Measurements from ENCODE around the gene SFXN2.

SFXN2 gene

GRCh38 chr10:102776779-102777456 is 62.5 kb downstream of the SFXN2 start:
- DNase-seq (ENCODE audit: low read depth in 2 of 2) = no peak

DNA sequence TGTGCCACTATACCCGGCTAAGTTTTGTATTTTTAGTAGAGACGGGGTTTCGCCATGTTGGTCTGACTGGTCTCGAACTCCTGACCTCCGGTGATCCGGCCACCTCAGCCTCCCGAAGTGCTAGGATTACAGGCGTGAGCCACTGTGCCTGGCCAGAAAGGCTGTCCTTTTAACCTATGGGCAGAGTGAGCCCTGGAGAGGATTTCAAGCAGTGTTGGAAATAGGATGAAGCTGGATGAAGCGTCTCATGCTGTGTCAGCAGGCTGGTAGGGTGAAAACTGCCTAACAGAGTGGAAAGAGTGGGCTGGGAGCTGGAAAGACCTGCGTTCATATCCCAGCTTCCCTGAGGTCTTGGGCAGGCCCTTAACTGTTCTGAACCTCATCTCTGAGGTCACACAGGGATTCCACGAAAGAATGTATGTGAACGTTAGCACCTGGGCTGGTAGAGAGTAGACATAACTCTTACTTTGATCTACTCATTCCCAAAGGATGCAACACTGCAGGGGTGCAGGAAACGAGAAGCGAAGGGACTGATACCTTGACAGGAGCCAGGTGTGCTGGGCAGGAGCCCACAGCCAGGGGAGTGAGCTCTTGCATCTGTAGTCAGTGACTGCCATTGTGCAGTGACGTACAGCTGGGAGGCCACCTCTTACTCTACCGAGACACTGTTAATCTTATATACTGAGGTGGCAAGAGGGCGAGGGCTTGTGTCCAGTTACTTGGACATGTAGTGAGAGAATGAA is 63.4 kb downstream of the SFXN2 start:
- DNase-seq (ENCODE audit: low read depth in 2 of 2) = no peak

- no peak for DNase-seq (ENCODE audit: low read depth in 2 of 2)
Observed at GRCh38 chr10:102778781-102779180, 64.3 kb downstream of the SFXN2 start.

- DNase-seq (ENCODE audit: low read depth in 2 of 2) = no peak
Observed at GRCh38 chr10:102779680-102780526, 65.5 kb downstream of the SFXN2 start.

- DNase-seq (ENCODE audit: low read depth in 2 of 2) = no peak
Observed at GRCh38 chr10:102780527-102780808, 66.0 kb downstream of the SFXN2 start.

DNA sequence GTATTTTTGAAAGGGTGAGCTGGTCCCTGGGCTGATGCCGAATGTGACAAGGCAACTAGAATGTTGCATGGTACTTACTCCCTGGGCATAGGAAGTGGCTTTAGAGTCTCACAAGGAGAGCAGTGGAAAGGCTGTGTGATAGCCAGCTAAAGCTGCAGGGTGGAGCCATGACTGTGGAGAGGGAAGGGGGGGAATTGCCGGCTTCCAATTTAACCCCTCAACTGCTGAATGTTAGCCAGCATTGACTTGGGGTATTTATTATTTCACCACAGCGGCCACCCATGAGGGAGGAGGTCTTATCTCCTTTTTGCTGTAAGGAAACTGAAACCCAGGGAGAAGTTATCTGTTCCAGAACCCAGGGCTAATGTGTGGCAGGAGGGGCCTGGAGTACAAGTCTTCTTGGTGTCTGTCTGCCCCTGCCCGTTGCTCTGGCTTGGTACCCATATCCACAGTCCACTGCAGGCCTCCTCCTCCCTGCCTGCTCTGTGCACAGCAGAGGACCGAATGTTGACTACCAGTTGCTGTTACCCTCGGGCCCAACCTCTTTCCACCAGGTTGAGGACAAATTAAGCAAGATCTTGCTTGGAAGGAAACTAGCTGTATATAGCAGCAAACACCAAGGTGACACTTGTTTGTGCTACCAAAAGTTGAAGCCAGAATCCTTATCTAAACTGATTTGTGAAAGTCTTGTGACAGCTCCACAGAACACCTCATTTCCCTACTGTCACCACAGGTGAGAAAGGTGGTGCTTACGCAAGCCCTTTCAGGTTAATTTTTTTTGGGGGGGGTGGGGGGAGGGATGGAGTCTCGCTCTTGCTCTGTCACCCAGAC is 66.9 kb downstream of the SFXN2 start:
- DNase-seq (ENCODE audit: low read depth in 2 of 2) = no peak

GRCh38 chr10:102781921-102782557 is 67.6 kb downstream of the SFXN2 start:
- DNase-seq (ENCODE audit: low read depth in 2 of 2) = no peak

- no peak for DNase-seq (ENCODE audit: low read depth in 2 of 2)
Observed at GRCh38 chr10:102782673-102783551, 68.5 kb downstream of the SFXN2 start.

DNA sequence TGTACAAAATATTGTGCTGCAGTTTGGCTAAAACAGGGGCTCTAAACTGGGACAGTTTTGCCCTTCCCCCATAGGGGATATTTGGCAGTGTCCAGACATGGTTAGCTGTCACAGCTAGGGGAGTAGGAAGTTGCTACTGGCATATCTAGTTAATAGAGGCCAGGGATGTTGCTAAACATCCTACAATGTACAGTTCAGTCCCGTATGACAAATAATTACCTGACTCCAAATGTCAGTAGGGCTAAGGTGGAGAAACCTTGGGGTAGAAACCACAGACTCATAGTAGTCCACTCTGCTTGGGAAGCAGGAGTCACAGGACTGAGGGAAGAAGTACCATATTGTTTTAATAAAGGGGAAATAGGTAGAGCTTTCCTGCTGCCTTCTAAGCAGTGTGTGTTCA is 69.1 kb downstream of the SFXN2 start:
- DNase-seq (ENCODE audit: low read depth in 2 of 2) = no peak

DNA sequence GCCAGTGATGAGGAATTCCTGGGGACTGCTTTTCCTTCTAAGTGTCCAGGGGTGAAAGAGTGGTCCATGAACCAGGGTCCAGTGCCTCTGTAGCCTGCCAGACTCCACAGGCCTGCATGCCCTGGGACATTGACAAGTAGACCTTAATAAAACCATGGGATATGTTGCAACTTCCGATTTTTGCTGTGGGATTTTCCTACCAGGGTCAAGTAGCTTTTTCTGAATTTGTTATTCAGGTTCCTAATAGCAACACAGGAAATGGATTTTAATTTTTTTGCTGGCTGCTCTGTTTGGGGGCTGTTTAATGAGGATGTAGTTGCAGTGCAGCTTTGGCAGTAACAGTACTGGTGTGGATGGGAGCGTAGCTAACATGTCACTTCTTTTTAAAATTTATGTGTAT is 71.4 kb downstream of the SFXN2 start:
- DNase-seq (ENCODE audit: low read depth in 2 of 2) = no peak

- DNase-seq (ENCODE audit: low read depth in 2 of 2) = no peak
Observed at GRCh38 chr10:102791754-102792395, 77.4 kb downstream of the SFXN2 start.
